IMR-90 (cell line): ENCODE data around the gene UQCC5. TPM values are rescaled to one million over a fixed set of nuclear protein-coding genes. Genes with fewer than 3 reads are reported as not detected.

Experiments
- ATAC-seq: fragments of 200-7000 bp; cut with Tn5 transposase; 2 replicates; pipeline ENCODE4 v1.9.1; 2020; ENCODE audit warnings: low read depth, mild to moderate bottlenecking, moderate library complexity
- BruUV-seq: library from RNA; stranded (reverse); fragments of 400-500 nt; replicated peaks from 2 replicates; lab custom pipeline; 2021; lab: Mats Ljungman, UMichigan
- CTCF ChIA-PET: fragments of 300-600 bp; formaldehyde crosslinking; extraction: SDS; loops from one replicate; lab custom pipeline; 2021; ENCODE audit warnings: antibody characterized with exemption; lab: Yijun Ruan, JAX
- POLR2A ChIA-PET: fragments of 300-600 bp; sonication (Branson Sonifier 250); formaldehyde crosslinking; loops from one replicate; lab custom pipeline; 2022; ENCODE audit warnings: antibody characterized with exemption; ENCODE audit not compliant: unreplicated experiment; lab: Charles Lee
- DNase-seq: peaks from one replicate; pipeline ENCODE4 v3.0.0; 2013
- H2AFZ ChIP-seq: replicated peaks from 2 replicates; pipeline ENCODE3; 2013; ENCODE audit warnings: low read length, mild to moderate bottlenecking; ENCODE audit not compliant: poor library complexity
- H2AK5ac ChIP-seq: 2 replicates; pipeline ENCODE4 v1.6.1; 2013; ENCODE audit warnings: low read depth, low read length, inconsistent platforms
- H2AK9ac ChIP-seq: replicated peaks from 2 replicates; pipeline ENCODE3; 2013; ENCODE audit warnings: mild to moderate bottlenecking, low read depth, low read length, moderate library complexity; ENCODE audit not compliant: poor library complexity
- H2BK120ac ChIP-seq: 2 replicates; pipeline ENCODE4 v1.6.1; 2013; ENCODE audit warnings: low read depth, low read length, inconsistent platforms
- H2BK15ac ChIP-seq: 3 replicates; pipeline ENCODE4 v1.6.1; 2013; ENCODE audit warnings: low read depth, low read length, inconsistent platforms
- H2BK20ac ChIP-seq: 2 replicates; pipeline ENCODE4 v1.6.1; 2013; ENCODE audit warnings: low read depth, mild to moderate bottlenecking, inconsistent platforms, low read length, moderate library complexity
- H2BK5ac ChIP-seq: 2 replicates; pipeline ENCODE4 v1.6.1; 2013; ENCODE audit warnings: mild to moderate bottlenecking, low read depth, low read length, inconsistent platforms; ENCODE audit not compliant: poor library complexity, severe bottlenecking
- H3K14ac ChIP-seq: replicated peaks from 2 replicates; pipeline ENCODE4 v1.6.1; 2013; ENCODE audit warnings: low read depth, low read length, inconsistent platforms
- H3K18ac ChIP-seq: 2 replicates; pipeline ENCODE4 v1.6.1; 2013; ENCODE audit warnings: low read depth, low read length, control low read depth
- H3K23ac ChIP-seq: 2 replicates; pipeline ENCODE4 v1.6.1; 2013; ENCODE audit warnings: low read depth, low read length, inconsistent platforms
- H3K27ac ChIP-seq: 2 replicates; pipeline ENCODE4 v1.5.1; 2013; ENCODE audit warnings: mild to moderate bottlenecking, control low read depth, low read length; ENCODE audit not compliant: insufficient read depth
- H3K27me3 ChIP-seq: 2 replicates; pipeline ENCODE4 v1.6.1; 2013; ENCODE audit warnings: low read length; ENCODE audit not compliant: control insufficient read depth, insufficient read depth
- H3K36me3 ChIP-seq: 2 replicates; pipeline ENCODE4 v1.6.1; 2013; ENCODE audit warnings: low read length, mixed read lengths; ENCODE audit not compliant: control insufficient read depth, insufficient read depth
- H3K4ac ChIP-seq: 2 replicates; pipeline ENCODE4 v1.6.1; 2013; ENCODE audit warnings: low read depth, low read length, inconsistent platforms
- H3K4me1 ChIP-seq: 2 replicates; pipeline ENCODE4 v1.6.1; 2013; ENCODE audit warnings: low read length, mixed read lengths; ENCODE audit not compliant: control insufficient read depth, insufficient read depth
- H3K4me2 ChIP-seq: 2 replicates; pipeline ENCODE4 v1.6.1; 2013; ENCODE audit warnings: low read depth, mild to moderate bottlenecking, control low read depth, low read length, moderate library complexity
- H3K4me3 ChIP-seq: 2 replicates; pipeline ENCODE4 v1.5.1; 2013; ENCODE audit warnings: low read depth, mild to moderate bottlenecking, control low read depth, low read length, moderate library complexity; ENCODE audit not compliant: insufficient read depth
- H3K56ac ChIP-seq: 2 replicates; pipeline ENCODE4 v1.6.1; 2013; ENCODE audit warnings: low read length, inconsistent platforms; ENCODE audit not compliant: insufficient read depth; ENCODE audit errors: extremely low read depth
- H3K79me1 ChIP-seq, 2 experiments: 2 replicates each; pipeline ENCODE4 v1.6.1; 2013; ENCODE audit warnings: low read length in 2 of 2, inconsistent platforms in 1 of 2, low read depth in 1 of 2
- H3K9ac ChIP-seq: 2 replicates; pipeline ENCODE4 v1.6.1; 2013; ENCODE audit warnings: low read depth, low read length, control low read depth
- H3K9me1 ChIP-seq: 2 replicates; pipeline ENCODE4 v1.6.1; 2013; ENCODE audit warnings: low read length, inconsistent platforms; ENCODE audit not compliant: insufficient read depth
- H3K9me3 ChIP-seq: 2 replicates; pipeline ENCODE4 v1.6.1; 2013; ENCODE audit warnings: low read length; ENCODE audit not compliant: control insufficient read depth, insufficient read depth
- H4K20me1 ChIP-seq: 2 replicates; pipeline ENCODE4 v1.6.1; 2013; ENCODE audit warnings: low read length, inconsistent platforms; ENCODE audit not compliant: insufficient read depth
- H4K5ac ChIP-seq: 2 replicates; pipeline ENCODE4 v1.6.1; 2013; ENCODE audit warnings: mild to moderate bottlenecking, low read depth, low read length, control low read depth
- H4K8ac ChIP-seq, 2 experiments: 2 replicates each; pipeline ENCODE4 v1.6.1; 2013; ENCODE audit warnings: low read depth in 2 of 2, low read length in 2 of 2, control low read depth in 1 of 2, inconsistent platforms in 1 of 2
- H4K91ac ChIP-seq: 2 replicates; pipeline ENCODE4 v1.6.1; 2013; ENCODE audit warnings: low read depth, low read length, inconsistent platforms; ENCODE audit not compliant: insufficient read depth
- BHLHE40 ChIP-seq: fragments of 150-350 bp; IDR thresholded peaks from 2 replicates; pipeline ENCODE4 v1.6.1; 2016; ENCODE audit warnings: mild to moderate bottlenecking, low read depth, low read length
- CHD1 ChIP-seq: IDR thresholded peaks from 2 replicates; pipeline ENCODE4 v1.6.1; 2012; ENCODE audit warnings: low read depth, low read length, improper control_type of control experiment
- CTCF ChIP-seq: conservative IDR thresholded peaks from 2 replicates; pipeline ENCODE4 v1.5.1; 2012; ENCODE audit warnings: mild to moderate bottlenecking, low read depth, low read length, improper control_type of control experiment
- MAFK ChIP-seq: IDR thresholded peaks from 2 replicates; pipeline ENCODE4 v1.6.1; 2012; ENCODE audit warnings: low read depth, low read length, improper control_type of control experiment
- MAZ ChIP-seq: IDR thresholded peaks from 2 replicates; pipeline ENCODE4 v1.6.1; 2012; ENCODE audit warnings: low read depth, mild to moderate bottlenecking, low read length, improper control_type of control experiment, moderate library complexity, borderline replicate concordance
- RAD21 ChIP-seq: IDR thresholded peaks from 2 replicates; pipeline ENCODE4 v1.6.1; 2012; ENCODE audit warnings: low read length, improper control_type of control experiment
- WGBS, 2 experiments: methylation state at CpG; one replicate each; pipeline versions ENCODE4 v1.1.5 to v1.1.7; 2013; ENCODE audit warnings: missing lambda C conversion rate in 2 of 2; ENCODE audit not compliant: insufficient read length in 1 of 2; ENCODE audit errors: extremely low coverage in 2 of 2; 5-methylcytosine and 5-hydroxymethylcytosine counted together
- dilution Hi-C: fragments of 300-500 bp; cut with HindIII; formaldehyde crosslinking; loops from one replicate; pipeline ENCODE4 v1.14.3; 2018; ENCODE audit warnings: low sequenced_read_pairs; ENCODE audit not compliant: unreplicated experiment
- in situ Hi-C: fragments of 300-500 bp; cut with MboI; formaldehyde crosslinking; loops from 3 replicates; pipeline ENCODE4 v1.14.3; 2019; ENCODE audit warnings: low sequenced_read_pairs, inconsistent platforms, mixed read lengths
- intact Hi-C: fragments of 100-400 bp; cut with micrococcal nuclease; formaldehyde crosslinking; loops from 2 replicates; pipeline ENCODE4 v1.10.0; 2022
- polyA plus RNA-seq, 3 experiments: library from polyadenylated mRNA; depleted of rRNA; stranded (reverse); fragments of >200 nt; gene quantifications; 2 replicates each; pipeline ENCODE4 v1.2.3, GENCODE V29; 2012; ENCODE audit warnings: low replicate concordance in 1 of 3
- total RNA-seq: library from RNA; depleted of rRNA; stranded (reverse); fragments of >200 nt; gene quantifications from 2 replicates; pipeline ENCODE4 v1.2.3, GENCODE V29; 2012
- TF ChIP-seq, protein P1 (sequence below): fragments of 150-350 bp; IDR thresholded peaks from 2 replicates; pipeline ENCODE4 v1.6.1; 2017; ENCODE audit warnings: mild to moderate bottlenecking, antibody characterized with exemption, low read length, low read depth

Gene UQCC5
- total and polyA plus RNA-seq, 2 of the 4 experiments (the other 2 are of a cell fraction) = 1.1 to 16.9 TPM

- in situ Hi-C loops (no loop called here), dilution Hi-C loops (no loop called here), intact Hi-C loops (no loop called here)
- H2BK5ac ChIP-seq = no peak overlapping the region
- peaks cover 4 to 32% of the 10 kb centered on the region in 2 experiments; a peak in 3 of 4 replicates for H3K79me1 ChIP-seq
- BruUV-seq = no TSS peak
- no peak overlapping the region for H2BK20ac ChIP-seq
- H3K23ac ChIP-seq = no peak overlapping the region
- no peak overlapping the region for H4K8ac ChIP-seq
- H3K4ac ChIP-seq = no peak overlapping the region
- H2AK9ac ChIP-seq = no peak overlapping the region
- peaks cover 22% of the 10 kb centered on the region for H4K20me1 ChIP-seq
- H2AK5ac ChIP-seq = no peak overlapping the region
- H3K27ac ChIP-seq = no peak overlapping the region
- no peak overlapping the region for H3K4me3 ChIP-seq
- H2AFZ ChIP-seq = no peak overlapping the region
- WGBS, 2 experiments = 90% methylated on average over 2 of the region's 3 CpGs; no CpG with 5 or more reads in 1 of the 2 experiments
- H3K36me3 ChIP-seq = peaks cover 86% of the 10 kb centered on the region
- ATAC-seq = no peak
- no peak for TF ChIP-seq CTCF
- TF ChIP-seq, protein P1, sequence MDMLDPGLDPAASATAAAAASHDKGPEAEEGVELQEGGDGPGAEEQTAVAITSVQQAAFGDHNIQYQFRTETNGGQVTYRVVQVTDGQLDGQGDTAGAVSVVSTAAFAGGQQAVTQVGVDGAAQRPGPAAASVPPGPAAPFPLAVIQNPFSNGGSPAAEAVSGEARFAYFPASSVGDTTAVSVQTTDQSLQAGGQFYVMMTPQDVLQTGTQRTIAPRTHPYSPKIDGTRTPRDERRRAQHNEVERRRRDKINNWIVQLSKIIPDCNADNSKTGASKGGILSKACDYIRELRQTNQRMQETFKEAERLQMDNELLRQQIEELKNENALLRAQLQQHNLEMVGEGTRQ = no peak
- TF ChIP-seq MAFK = no peak
- no peak for TF ChIP-seq BHLHE40
- TF ChIP-seq RAD21 = no peak
- TF ChIP-seq MAZ = no peak
- no peak for TF ChIP-seq CHD1
- H3K4me1 ChIP-seq = peaks cover 4% of the 10 kb centered on the region; the same call in 1 of the 2 replicates
- H3K18ac ChIP-seq = no peak overlapping the region
- H3K4me2 ChIP-seq = no peak overlapping the region
- DNase-seq = no peak
- peaks cover 3% of the 10 kb centered on the region; the same call in 1 of the 2 replicates for H3K9me1 ChIP-seq
- no peak overlapping the region for H3K9ac ChIP-seq
- H2BK120ac ChIP-seq = no peak overlapping the region
- no peak overlapping the region for H3K56ac ChIP-seq
- no peaks in the 10 kb centered on the region for H3K27me3 ChIP-seq
- no peak overlapping the region for H2BK15ac ChIP-seq
- ChIA-PET CTCF (no interaction called here), POLR2A (no interaction called here)
- no peaks in the 10 kb centered on the region for H3K9me3 ChIP-seq
- no peak overlapping the region for H4K91ac ChIP-seq
- no peak overlapping the region for H4K5ac ChIP-seq
- no peak overlapping the region for H3K14ac ChIP-seq
Observed at GRCh38 chr3:52488746-52489145, 47.7 kb upstream of the UQCC5 start.
